Testis (tissue), 2 donors: ENCODE measurements around the gene TMTC4.

Experiments used
- CTCF ChIP-seq, 3 experiments: fragments of 450-650 bp in 2 of 3; fragments of 200-600 bp in 1 of 3; sonication (generic) in 1 of 3; IDR thresholded peaks; one replicate each; pipeline ENCODE4 v1.5.1; 2016 to 2019; ENCODE audit warnings: antibody characterized with exemption in 3 of 3, mild to moderate bottlenecking in 2 of 3, moderate library complexity in 1 of 3
- POLR2A ChIP-seq: fragments of 450-650 bp; IDR thresholded peaks from one replicate; pipeline ENCODE4 v1.6.1; 2017; ENCODE audit warnings: antibody characterized with exemption, mild to moderate bottlenecking, moderate library complexity

- no peak for TF ChIP-seq CTCF (IDR thresholded peaks at IDR 0.05)
- TF ChIP-seq POLR2A = no peak
Observed at GRCh38 chr13:100652510-100652909, 22.1 kb downstream of the TMTC4 start.
